Mesangial cell (primary cell): ENCODE measurements around the gene PIM2. TPM values are rescaled to one million over a fixed set of nuclear protein-coding genes. Genes with fewer than 3 reads are reported as not detected.

Experiments used
- total RNA-seq: library from RNA; depleted of rRNA; stranded (reverse); fragments of >200 nt; gene quantifications from 2 replicates; pipeline ENCODE4 v1.2.3, GENCODE V29; 2015

PIM2 gene
- total RNA-seq, result 9.0 and 13.0 TPM in 2 replicates

DNA sequence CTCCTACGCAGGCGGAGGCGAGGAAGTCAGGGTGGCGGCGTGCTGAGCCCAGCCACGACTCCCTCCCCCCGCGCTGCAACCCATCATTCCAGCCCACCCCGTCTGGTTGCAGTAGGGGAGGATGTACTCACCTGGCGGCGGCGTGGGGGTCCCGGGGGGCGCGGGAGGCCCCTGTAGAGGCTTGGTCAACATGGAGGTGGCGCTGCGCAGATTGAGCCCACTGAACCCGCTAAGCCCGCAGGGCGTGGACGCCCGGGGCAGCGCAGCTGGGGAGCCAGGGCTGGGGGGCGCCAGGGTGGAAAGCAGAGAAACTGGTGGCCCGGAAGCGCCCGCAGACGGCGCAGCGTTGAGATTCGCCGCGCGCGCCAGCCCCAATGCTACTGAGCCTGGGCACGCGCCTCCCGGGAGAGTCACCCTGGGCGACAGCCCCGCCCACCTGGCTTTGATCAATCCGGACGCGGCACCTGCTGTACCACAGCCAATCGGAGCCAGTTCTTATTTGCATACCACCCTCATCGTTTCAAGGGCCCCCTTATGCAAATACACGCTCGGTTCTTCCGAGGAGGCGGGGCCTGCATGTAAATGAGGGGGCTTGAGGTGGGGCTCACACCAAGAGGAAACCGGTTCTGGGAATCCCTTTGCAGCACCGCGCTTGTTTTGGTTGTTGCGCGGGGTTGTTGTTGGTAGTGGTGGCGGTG, at the start of gene PIM2:
Gene PIM2, minus strand, starts transcription at position 382 of the 698 bp plus-strand sequence. Its CDS starts 190 bp downstream, at position 192.

GRCh38 chrX:48957477-48957826, 38.6 kb upstream of the PIM2 start, which contains the start of gene OTUD5:
Gene OTUD5 (minus strand): TSS chrX:48957607. CDS start chrX:48957570, 37 bp downstream.

GRCh38 chrX:48911412-48912182, 7.2 kb downstream of the PIM2 start, which contains the start of gene SLC35A2:
Gene SLC35A2 (minus strand): TSS chrX:48911646. CDS start chrX:48911636, 10 bp downstream.

GRCh38 chrX:48897625-48898306, 21.1 kb downstream of the PIM2 start, which contains the start of the genes PQBP1 and TIMM17B:
Gene PQBP1 (plus strand): TSS chrX:48897930. CDS start chrX:48898510, 580 bp downstream.
Gene TIMM17B (minus strand): TSS chrX:48897768. CDS start chrX:48897749, 19 bp downstream.

Other genes with a start within 250 kb of the PIM2 start
- gene WAS, start 235.2 kb downstream of the PIM2 start, total RNA-seq, result 0.38 TPM in 1 of 2 replicates, not detected in the other
- 3.9 and 29.8 TPM in 2 replicates for gene SUV39H1, start 222.3 kb downstream of the PIM2 start, total RNA-seq
- not detected in 2 replicates for gene GLOD5, start 157.3 kb downstream of the PIM2 start, total RNA-seq
- gene GATA1, start 132.4 kb downstream of the PIM2 start, total RNA-seq, result not detected in 2 replicates
- 44.2 and 61.4 TPM in 2 replicates for gene HDAC6, start 117.0 kb downstream of the PIM2 start, total RNA-seq
- gene ERAS, start 92.5 kb downstream of the PIM2 start, total RNA-seq, result not detected in 2 replicates
- 9.5 and 32.6 TPM in 2 replicates for gene PCSK1N, start 83.4 kb downstream of the PIM2 start, total RNA-seq
- gene TIMM17B, start 21.3 kb downstream of the PIM2 start, total RNA-seq, result 76.9 and 84.4 TPM in 2 replicates
- gene PQBP1, start 21.1 kb downstream of the PIM2 start, total RNA-seq, result 59.7 and 70.9 TPM in 2 replicates
- 26.7 and 34.0 TPM in 2 replicates for gene SLC35A2, start 7.4 kb downstream of the PIM2 start, total RNA-seq
- 34.7 and 47.8 TPM in 2 replicates for gene OTUD5, start 38.6 kb upstream of the PIM2 start, total RNA-seq
- gene KCND1, start 52.8 kb upstream of the PIM2 start, total RNA-seq, result 0.98 and 3.4 TPM in 2 replicates
- 9.3 and 17.5 TPM in 2 replicates for gene GRIPAP1, start 83.2 kb upstream of the PIM2 start, total RNA-seq
- 67.7 and 71.9 TPM in 2 replicates for gene TFE3, start 124.3 kb upstream of the PIM2 start, total RNA-seq
- 3.1 and 10.0 TPM in 2 replicates for gene CCDC120, start 140.0 kb upstream of the PIM2 start, total RNA-seq
- gene PRAF2, start 155.0 kb upstream of the PIM2 start, total RNA-seq, result 27.7 and 35.4 TPM in 2 replicates
- 30.3 and 77.5 TPM in 2 replicates for gene WDR45, start 160.9 kb upstream of the PIM2 start, total RNA-seq
- 19.9 and 21.2 TPM in 2 replicates for gene GPKOW, start 204.7 kb upstream of the PIM2 start, total RNA-seq
- 1.8 and 4.6 TPM in 2 replicates for gene MAGIX, start 243.7 kb upstream of the PIM2 start, total RNA-seq